PC-9 (cell line): ENCODE measurements around the gene CHURC1.

ENCODE experiments used
- CTCF ChIP-seq: fragments of 200-600 bp; sonication (generic); conservative IDR thresholded peaks from 2 replicates; pipeline ENCODE4 v1.6.1; 2017; ENCODE audit warnings: mixed run types, antibody characterized with exemption, mild to moderate bottlenecking, moderate library complexity
- EZH2 ChIP-seq: fragments of 200-600 bp; sonication (generic); IDR thresholded peaks from 2 replicates; pipeline ENCODE4 v1.8.0; 2017; ENCODE audit warnings: antibody characterized with exemption, low read depth

GRCh38 chr14:64879635-64880220, 34.5 kb upstream of the CHURC1 start, which contains the start of gene SPTB:
- no peak for TF ChIP-seq CTCF
- no peak for TF ChIP-seq EZH2
